Left colon (tissue), 2 donors: ENCODE data around the gene CRYM. TPM values are rescaled to one million over a fixed set of nuclear protein-coding genes. Genes with fewer than 3 reads are reported as not detected.
A peak's percentile ranks its signal among the peaks of the same experiment; 100 is the strongest.
"Not testable (repeated sequence)": the region's sequence is repeated elsewhere in the genome, so short reads cannot be mapped to it uniquely, and the experiment has no call there.

Experiments used
- ATAC-seq: fragments of 200-7000 bp; cut with Tn5 transposase; one replicate; pipeline ENCODE4 v1.9.1; 2020; ENCODE audit warnings: mild to moderate bottlenecking, moderate library complexity
- DNase-seq, 2 donors: peaks; one replicate each; pipeline ENCODE4 v3.0.0-alpha.2; 2020
- intact Hi-C, 2 donors: fragments of 100-400 bp; cut with DNase I in 1 of 2; cut with micrococcal nuclease in 1 of 2; formaldehyde crosslinking; loops; one replicate each; pipeline versions ENCODE4 v1.11.2 to v1.14.0; 2022; cut with DNase I, micrococcal nuclease
- long read RNA-seq: library from polyadenylated mRNA; unstranded; transcript quantifications from one replicate; pipeline ENCODE4 v2.0.0, GENCODE V29; 2021
- total RNA-seq, 2 donors: library from RNA; stranded (reverse); fragmentation: NEBNext Ultra II Directional; extraction: Animal tissue kit (Norgen Biotek cat#: 25700); gene quantifications; one replicate each; pipeline ENCODE4 v1.2.1, GENCODE V29; 2021
- donor health status: DM: no; HTN: no; CAD: no.
- donor health status: DM: yes; HTN: yes; CAD: no.

The CRYM gene
- total RNA-seq: 10 to 100 TPM; 12.9 to 15.7 TPM
- long read RNA-seq, partial matches to known transcripts: 17 of 17 reads
- long read RNA-seq, other reads (novel, unspliced or antisense): 0 of 17 reads

- ATAC-seq: peak; percentile 98
- intact Hi-C loops: loop anchor here in 1 of 2 donors (10.0 kb wide), 1 partner anchor 93 kb away; no protein-coding TSS in a partner anchor
These were observed at the start of gene CRYM for GRCh38 chr16:21277927-21278706. TSS of gene CRYM (minus strand) at chr16:21278290. CDS start at chr16:21278251, 39 bp downstream.

DNA sequence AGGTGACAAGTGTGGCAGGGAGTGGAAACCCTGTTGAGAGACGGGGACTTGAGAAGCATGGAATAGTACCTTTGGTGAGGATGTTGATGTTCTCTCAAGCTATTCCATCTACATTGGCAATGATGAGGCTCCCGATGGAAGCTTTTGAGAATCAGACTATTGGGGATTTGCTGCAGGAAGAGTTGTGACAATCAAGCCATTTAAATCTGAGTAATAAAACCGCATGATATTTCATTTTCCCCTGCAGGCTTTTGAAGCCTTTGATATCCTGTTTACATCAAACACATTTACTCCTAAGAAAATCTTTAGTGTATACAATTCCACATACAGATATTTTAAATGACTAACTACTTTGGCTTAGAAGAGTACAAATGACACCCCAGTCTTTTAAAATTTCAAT lies 49.0 kb upstream of the CRYM start:
- intact Hi-C loops: no loop called here
- ATAC-seq: no peak
- DNase-seq: no peak

More at GRCh38 chr16:21277927-21278706, at the start of gene CRYM:
- peak; percentile 58 to 88 for DNase-seq

- DNase-seq (no peak), ATAC-seq (no peak)
- intact Hi-C loops: no loop called here
These were observed 48.4 kb upstream of the CRYM start for GRCh38 chr16:21326459-21326858.

- intact Hi-C loops: no loop called here
These were observed 46.2 kb upstream of the CRYM start for GRCh38 chr16:21324267-21324666.

DNA sequence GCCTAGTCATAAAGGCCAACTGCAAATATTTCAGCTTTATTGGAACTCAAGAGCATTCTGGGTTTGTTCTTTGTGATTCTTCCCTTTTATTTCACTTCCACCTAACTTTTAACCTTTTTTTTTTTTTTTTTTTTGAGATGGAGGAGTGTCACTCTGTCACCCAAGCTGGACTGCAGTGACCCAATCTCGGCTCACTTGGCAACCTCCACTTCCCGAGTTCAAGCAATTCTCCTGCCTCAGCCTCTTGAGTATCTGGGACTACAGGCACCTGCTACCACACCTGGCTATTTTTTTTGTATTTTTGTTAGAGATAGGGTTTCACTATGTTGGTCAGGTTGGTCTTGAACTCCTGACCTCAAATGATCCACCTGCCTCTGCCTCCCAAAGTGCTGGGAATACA lies 44.2 kb upstream of the CRYM start:
- intact Hi-C loops, DNase-seq, ATAC-seq: not testable (repeated sequence)

More at GRCh38 chr16:21324267-21324666, 46.2 kb upstream of the CRYM start:
- ATAC-seq (no peak), DNase-seq (no peak)

GRCh38 chr16:21321736-21322135 lies 43.6 kb upstream of the CRYM start:
- ATAC-seq (no peak), DNase-seq (no peak)
- intact Hi-C loops: no loop called here

GRCh38 chr16:21314339-21314738 lies 36.2 kb upstream of the CRYM start:
- intact Hi-C loops: no loop called here
- DNase-seq: no peak
- no peak for ATAC-seq

DNA sequence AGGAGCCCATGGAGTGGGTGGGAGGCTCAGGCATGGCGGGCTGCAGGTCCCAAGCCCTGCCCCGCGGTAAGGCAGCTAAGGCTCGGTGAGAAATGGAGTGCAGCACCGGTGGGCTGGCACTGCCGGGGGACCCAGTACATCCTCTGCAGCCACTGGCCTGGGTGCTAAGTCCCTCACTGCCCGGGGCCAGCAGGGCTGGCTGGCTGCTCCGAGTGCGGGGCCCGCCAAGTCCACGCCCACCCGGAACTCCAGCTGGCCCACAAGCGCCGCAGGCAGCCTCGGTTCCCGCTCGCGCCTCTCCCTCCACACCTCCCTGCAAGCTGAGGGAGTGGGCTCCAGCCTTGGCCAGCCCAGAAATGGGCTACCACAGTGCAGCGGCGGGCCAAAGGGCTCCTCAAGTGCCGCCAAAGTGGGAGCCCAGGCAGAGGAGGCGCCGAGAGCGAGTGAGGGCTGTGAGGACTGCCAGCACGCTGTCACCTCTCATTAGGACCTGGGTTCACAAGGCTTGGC lies 34.8 kb upstream of the CRYM start:
- DNase-seq, ATAC-seq, intact Hi-C loops: not testable (repeated sequence)

DNA sequence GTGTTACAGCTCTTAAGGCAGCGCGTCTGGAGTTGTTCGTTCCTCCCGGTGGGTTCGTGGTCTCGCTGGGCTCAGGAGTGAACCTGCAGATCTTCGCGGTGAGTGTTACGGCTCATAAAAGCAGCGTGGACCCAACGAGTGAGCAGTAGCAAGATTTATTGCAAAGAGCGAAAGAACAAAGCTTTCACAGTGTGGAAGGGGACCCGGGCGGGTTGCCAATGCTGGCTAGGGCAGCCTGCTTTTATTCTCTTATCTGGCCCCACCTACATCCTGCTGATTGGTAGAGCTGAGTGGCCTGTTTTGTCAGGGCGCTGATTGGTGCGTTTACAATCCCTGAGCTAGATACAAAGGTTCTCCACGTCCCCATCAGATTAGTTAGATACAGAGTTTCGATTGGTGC lies 34.0 kb upstream of the CRYM start:
- DNase-seq, ATAC-seq, intact Hi-C loops: not testable (repeated sequence)

- not testable (repeated sequence) for ATAC-seq, DNase-seq
- intact Hi-C loops: loop anchor here in 1 of 2 donors (10.0 kb wide), 1 partner anchor 152 kb away; the partner anchor contains the start of genes DNAH3 and LDAF1
These were observed 28.6 kb upstream of the CRYM start for GRCh38 chr16:21306712-21307111.

GRCh38 chr16:21302898-21303528 lies 24.9 kb upstream of the CRYM start:
- DNase-seq: peak in 1 of 2 donors; percentile 33
- intact Hi-C loops: loop anchor here in 1 of 2 donors (10.0 kb wide), 1 partner anchor 148 kb away; the partner anchor contains the start of genes DNAH3 and LDAF1
- peak; percentile 7 for ATAC-seq

GRCh38 chr16:21302454-21302853 lies 24.4 kb upstream of the CRYM start:
- intact Hi-C loops: loop anchor here in 1 of 2 donors (10.0 kb wide), 1 partner anchor 148 kb away; the partner anchor contains the start of genes DNAH3 and LDAF1
- ATAC-seq (peak; percentile 8), DNase-seq (peak in 1 of 2 donors; percentile 16)

DNA sequence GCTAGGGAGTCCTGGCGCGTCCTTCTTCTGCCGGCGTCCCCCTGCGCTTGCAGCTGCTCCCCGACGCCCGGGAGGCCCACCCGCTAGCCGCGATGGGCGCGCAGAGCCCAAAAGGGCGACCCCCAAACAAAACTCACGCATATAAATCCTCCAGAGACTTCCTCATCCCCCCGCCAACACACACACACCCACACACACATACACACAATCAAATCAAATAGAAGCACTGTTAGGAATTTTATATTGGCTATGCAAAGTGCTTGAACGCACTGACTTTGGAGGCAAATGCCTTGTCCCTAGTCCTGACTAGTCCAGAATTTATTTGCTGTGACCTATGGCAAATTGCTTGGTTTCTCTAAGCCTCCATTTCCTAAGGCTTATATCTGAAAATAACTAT lies 23.8 kb upstream of the CRYM start:
- intact Hi-C loops: loop anchor here in 1 of 2 donors (10.0 kb wide), 1 partner anchor 147 kb away; the partner anchor contains the start of genes DNAH3 and LDAF1
- no peak for DNase-seq
- peak; percentile 10 for ATAC-seq

GRCh38 chr16:21301168-21301894 lies 23.2 kb upstream of the CRYM start:
- DNase-seq: peak; percentile 90 to 91
- peak; percentile 83 for ATAC-seq
- intact Hi-C loops: loop anchor here in 1 of 2 donors (10.0 kb wide), 1 partner anchor 147 kb away; the partner anchor contains the start of genes DNAH3 and LDAF1

GRCh38 chr16:21300309-21301167 lies 22.4 kb upstream of the CRYM start:
- ATAC-seq (peak; percentile 79), DNase-seq (peak; percentile 95 to 98)
- intact Hi-C loops: loop anchor here in 1 of 2 donors (10.0 kb wide), 1 partner anchor 146 kb away; the partner anchor contains the start of genes DNAH3 and LDAF1

GRCh38 chr16:21289789-21290188 lies 11.7 kb upstream of the CRYM start:
- not testable (repeated sequence) for DNase-seq, ATAC-seq
- intact Hi-C loops: loop anchor here (10.0 kb wide), 2 partner anchors 105 to 445 kb away; no protein-coding TSS in a partner anchor

- intact Hi-C loops: no loop called here
- DNase-seq: no peak
- ATAC-seq: no peak
These were observed 7.2 kb upstream of the CRYM start for GRCh38 chr16:21285314-21285713.
